ENCODE data around the gene CLEC3A.
"Not testable (repeated sequence)": the region's sequence is repeated elsewhere in the genome, so short reads cannot be mapped to it uniquely, and the experiment has no call there.

Gene CLEC3A

GRCh38 chr16:77986011-77986740 lies 36.2 kb upstream of the CLEC3A start:
- H3K9me3 ChIP-seq = no peaks in the 10 kb centered on the region
- no peaks in the 10 kb centered on the region for H3K27me3 ChIP-seq
- no peak overlapping the region for H3K27ac ChIP-seq

GRCh38 chr16:77987810-77988209 lies 34.5 kb upstream of the CLEC3A start:
- Histone ChIP-seq H3K27me3 (no peaks in the 10 kb centered on the region), H3K4me1 (ENCODE audit: control insufficient read depth in 1 of 2, insufficient read depth in 1 of 2, low read depth in 1 of 2, low read length in 1 of 2) (no peaks in the 10 kb centered on the region), H3K27ac (no peak overlapping the region), H3K9me3 (no peaks in the 10 kb centered on the region), H3K4me3 (ENCODE audit: low read depth in 1 of 2, low read length in 1 of 2) (no peak overlapping the region), H3K36me3 (no peaks in the 10 kb centered on the region)
- TF ChIP-seq, protein P1, sequence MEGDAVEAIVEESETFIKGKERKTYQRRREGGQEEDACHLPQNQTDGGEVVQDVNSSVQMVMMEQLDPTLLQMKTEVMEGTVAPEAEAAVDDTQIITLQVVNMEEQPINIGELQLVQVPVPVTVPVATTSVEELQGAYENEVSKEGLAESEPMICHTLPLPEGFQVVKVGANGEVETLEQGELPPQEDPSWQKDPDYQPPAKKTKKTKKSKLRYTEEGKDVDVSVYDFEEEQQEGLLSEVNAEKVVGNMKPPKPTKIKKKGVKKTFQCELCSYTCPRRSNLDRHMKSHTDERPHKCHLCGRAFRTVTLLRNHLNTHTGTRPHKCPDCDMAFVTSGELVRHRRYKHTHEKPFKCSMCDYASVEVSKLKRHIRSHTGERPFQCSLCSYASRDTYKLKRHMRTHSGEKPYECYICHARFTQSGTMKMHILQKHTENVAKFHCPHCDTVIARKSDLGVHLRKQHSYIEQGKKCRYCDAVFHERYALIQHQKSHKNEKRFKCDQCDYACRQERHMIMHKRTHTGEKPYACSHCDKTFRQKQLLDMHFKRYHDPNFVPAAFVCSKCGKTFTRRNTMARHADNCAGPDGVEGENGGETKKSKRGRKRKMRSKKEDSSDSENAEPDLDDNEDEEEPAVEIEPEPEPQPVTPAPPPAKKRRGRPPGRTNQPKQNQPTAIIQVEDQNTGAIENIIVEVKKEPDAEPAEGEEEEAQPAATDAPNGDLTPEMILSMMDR (IDR thresholded peaks at IDR 0.05) = no peak

More at GRCh38 chr16:77986011-77986740, 36.2 kb upstream of the CLEC3A start:
- no peaks in the 10 kb centered on the region for H3K36me3 ChIP-seq
- TF ChIP-seq, protein P1 (IDR thresholded peaks at IDR 0.05) = no peak
- no peak overlapping the region for H3K4me3 ChIP-seq (ENCODE audit: low read depth in 1 of 2, low read length in 1 of 2)
- H3K4me1 ChIP-seq (ENCODE audit: control insufficient read depth in 1 of 2, insufficient read depth in 1 of 2, low read depth in 1 of 2, low read length in 1 of 2) = no peaks in the 10 kb centered on the region

DNA sequence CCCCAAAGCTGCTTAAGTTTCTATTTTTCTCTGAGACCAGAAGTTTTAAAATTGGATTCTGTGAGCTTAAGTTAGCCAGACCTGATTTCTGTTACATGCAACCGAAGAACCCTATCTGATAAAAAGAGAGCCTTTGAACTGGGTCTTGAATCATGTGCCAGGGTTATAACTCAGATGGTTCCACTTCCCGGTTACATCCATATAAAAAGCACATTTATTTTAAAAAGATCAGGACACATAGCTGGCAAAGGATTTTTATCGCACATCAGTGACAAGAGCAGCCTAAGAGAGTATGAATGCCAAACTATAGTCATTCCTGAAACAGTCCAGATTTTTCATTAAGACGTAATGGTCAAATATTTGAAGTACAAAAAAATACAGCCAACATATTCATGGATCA lies 32.5 kb upstream of the CLEC3A start:
- H3K27ac ChIP-seq = no peak overlapping the region
- no peaks in the 10 kb centered on the region for H3K9me3 ChIP-seq
- H3K4me3 ChIP-seq (ENCODE audit: low read depth in 1 of 2, low read length in 1 of 2) = no peak overlapping the region
- TF ChIP-seq, protein P1 (IDR thresholded peaks at IDR 0.05) = no peak
- no peaks in the 10 kb centered on the region for H3K4me1 ChIP-seq (ENCODE audit: control insufficient read depth in 1 of 2, insufficient read depth in 1 of 2, low read depth in 1 of 2, low read length in 1 of 2)
- no peaks in the 10 kb centered on the region for H3K27me3 ChIP-seq
- no peaks in the 10 kb centered on the region for H3K36me3 ChIP-seq

DNA sequence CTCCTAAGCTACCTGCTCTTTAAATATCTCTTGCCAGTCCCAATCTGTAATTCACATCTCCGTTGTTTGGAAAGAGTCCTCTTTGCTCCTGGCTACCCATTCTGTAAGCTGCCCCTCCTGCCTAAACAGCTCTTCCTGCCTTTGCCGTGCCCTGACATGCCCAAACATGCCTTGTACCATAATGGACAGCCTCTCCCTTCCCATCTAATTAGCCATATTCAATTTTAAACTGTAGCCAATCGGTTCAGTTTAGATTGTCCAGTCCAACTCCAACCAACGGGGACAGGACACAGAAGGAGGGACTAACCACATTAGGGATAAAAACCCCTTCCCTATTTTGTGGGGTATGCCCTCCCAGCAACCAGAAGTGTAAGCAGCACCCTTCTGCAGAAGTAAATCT lies 30.6 kb upstream of the CLEC3A start:
- no peaks in the 10 kb centered on the region for H3K36me3 ChIP-seq
- TF ChIP-seq, protein P1 (IDR thresholded peaks at IDR 0.05) = no peak
- no peak overlapping the region for H3K4me3 ChIP-seq (ENCODE audit: low read depth in 1 of 2, low read length in 1 of 2)
- H3K4me1 ChIP-seq (ENCODE audit: control insufficient read depth in 1 of 2, insufficient read depth in 1 of 2, low read depth in 1 of 2, low read length in 1 of 2) = no peaks in the 10 kb centered on the region
- H3K27ac ChIP-seq = no peak overlapping the region
- no peaks in the 10 kb centered on the region for H3K27me3 ChIP-seq
- no peaks in the 10 kb centered on the region for H3K9me3 ChIP-seq

DNA sequence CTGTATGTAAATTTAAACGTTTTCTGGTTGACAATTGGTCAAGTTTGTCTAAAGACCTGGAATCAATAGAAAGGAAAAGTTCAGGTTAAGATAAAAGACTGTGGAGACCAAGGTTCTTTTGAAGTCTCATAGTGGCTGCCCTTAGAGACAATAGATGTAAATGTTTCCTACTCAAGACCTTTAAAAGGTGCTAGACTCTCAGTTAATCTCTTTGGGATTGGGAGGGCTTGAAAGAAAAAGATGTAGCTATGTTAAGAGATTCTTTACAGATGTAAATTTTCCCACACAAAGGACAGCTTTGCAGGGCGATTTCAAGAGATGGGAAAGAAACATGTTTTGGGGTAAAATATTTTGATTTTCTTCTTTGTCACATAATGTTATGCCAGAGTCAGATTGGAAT lies 30.0 kb upstream of the CLEC3A start:
- H3K27me3 ChIP-seq; H3K36me3 ChIP-seq; H3K4me3 ChIP-seq (ENCODE audit: low read depth in 1 of 2, low read length in 1 of 2); H3K27ac ChIP-seq; H3K9me3 ChIP-seq; H3K4me1 ChIP-seq (ENCODE audit: control insufficient read depth in 1 of 2, insufficient read depth in 1 of 2, low read depth in 1 of 2, low read length in 1 of 2): not testable (repeated sequence)

GRCh38 chr16:77993111-77993985 lies 29.0 kb upstream of the CLEC3A start:
- no peaks in the 10 kb centered on the region for H3K4me1 ChIP-seq (ENCODE audit: control insufficient read depth in 1 of 2, insufficient read depth in 1 of 2, low read depth in 1 of 2, low read length in 1 of 2)
- no peak overlapping the region for H3K27ac ChIP-seq
- H3K36me3 ChIP-seq = no peaks in the 10 kb centered on the region
- no peaks in the 10 kb centered on the region for H3K27me3 ChIP-seq
- H3K4me3 ChIP-seq (ENCODE audit: low read depth in 1 of 2, low read length in 1 of 2) = no peak overlapping the region
- H3K9me3 ChIP-seq = no peaks in the 10 kb centered on the region
- TF ChIP-seq, protein P1 (IDR thresholded peaks at IDR 0.05) = no peak

Measured in neutrophil (primary cell).